HCT116 (cell line): Measurements from ENCODE around the gene FAM210B.

Experiments used
- ATF3 ChIP-seq: IDR thresholded peaks from 2 replicates; pipeline ENCODE4 v1.6.1; 2012
- CBX3 ChIP-seq: IDR thresholded peaks from 2 replicates; pipeline ENCODE4 v1.6.1; 2012; ENCODE audit warnings: low read depth
- CTCF ChIP-seq, 3 experiments: fragments of 200-600 bp in 1 of 3; sonication (generic) in 1 of 3; IDR thresholded peaks in 2 of 3; conservative IDR thresholded peaks in 1 of 3; 2 replicates each; pipeline ENCODE4 v1.5.1; 2012 to 2017; ENCODE audit warnings: low read depth in 2 of 3, low read length in 2 of 3, antibody characterized with exemption in 1 of 3, borderline replicate concordance in 1 of 3, control low read depth in 1 of 3, mild to moderate bottlenecking in 1 of 3, mixed read lengths in 1 of 3, mixed run types in 1 of 3, moderate library complexity in 1 of 3; ENCODE audit not compliant: insufficient read depth in 1 of 3
- ELF1 ChIP-seq: IDR thresholded peaks from 2 replicates; pipeline ENCODE4 v1.6.1; 2012; ENCODE audit warnings: low read depth, borderline replicate concordance
- EZH2 ChIP-seq: fragments of 200-600 bp; sonication (generic); IDR thresholded peaks from 2 replicates; pipeline ENCODE4 v1.6.1; 2017; ENCODE audit warnings: antibody characterized with exemption, mixed run types
- EZH2phosphoT487 ChIP-seq: fragments of 200-600 bp; IDR thresholded peaks from 2 replicates; pipeline ENCODE4 v1.6.1; 2018; ENCODE audit warnings: antibody characterized with exemption, borderline replicate concordance
- JUND ChIP-seq: IDR thresholded peaks from 2 replicates; pipeline ENCODE4 v1.6.1; 2012
- POLR2A ChIP-seq: IDR thresholded peaks from 2 replicates; pipeline ENCODE4 v1.7.0; 2011; ENCODE audit warnings: borderline replicate concordance; ENCODE audit not compliant: insufficient read depth, insufficient read length; ENCODE audit errors: extremely low read depth
- POLR2AphosphoS5 ChIP-seq: IDR thresholded peaks from 2 replicates; pipeline ENCODE4 v1.6.1; 2011; ENCODE audit warnings: mild to moderate bottlenecking, low read depth, low read length, moderate library complexity
- RAD21 ChIP-seq: IDR thresholded peaks from 2 replicates; pipeline ENCODE4 v1.6.1; 2012; ENCODE audit warnings: low read depth, mild to moderate bottlenecking
- REST ChIP-seq: IDR thresholded peaks from 2 replicates; pipeline ENCODE4 v1.6.1; 2012; ENCODE audit warnings: low read depth
- TCF7L2 ChIP-seq: IDR thresholded peaks from 2 replicates; pipeline ENCODE4 v1.7.0; 2011; ENCODE audit warnings: borderline replicate concordance, inconsistent platforms; ENCODE audit not compliant: insufficient read depth, insufficient read length; ENCODE audit errors: extremely low read depth
- YY1 ChIP-seq: IDR thresholded peaks from 2 replicates; pipeline ENCODE4 v1.6.1; 2011; ENCODE audit warnings: low read length, low read depth, moderate library complexity, mild to moderate bottlenecking; ENCODE audit not compliant: insufficient replicate concordance; ENCODE audit errors: extremely low read depth
- ZBTB33 ChIP-seq: IDR thresholded peaks from 2 replicates; pipeline ENCODE4 v1.6.1; 2011; ENCODE audit warnings: mild to moderate bottlenecking, low read length, moderate library complexity; ENCODE audit not compliant: insufficient replicate concordance; ENCODE audit errors: extremely low read depth

GRCh38 chr20:56391037-56391436, 32.3 kb downstream of the FAM210B start:
- TF ChIP-seq RAD21, result no peak
- TF ChIP-seq CTCF (IDR thresholded peaks at IDR 0.05 in 2 of 3, conservative IDR thresholded peaks at IDR 0.05 in 1 of 3; ENCODE audit: borderline replicate concordance in 1 of 3, insufficient read depth in 1 of 3, low read depth in 2 of 3, low read length in 2 of 3), result no peak
- TF ChIP-seq EZH2phosphoT487, result no peak
- no peak for TF ChIP-seq EZH2
- no peak for TF ChIP-seq JUND
- TF ChIP-seq POLR2A, result no peak
- TF ChIP-seq POLR2AphosphoS5, result no peak
- TF ChIP-seq YY1, result no peak
- TF ChIP-seq ELF1, result no peak
- TF ChIP-seq CBX3, result no peak
- no peak for TF ChIP-seq REST
- TF ChIP-seq TCF7L2, result no peak
- TF ChIP-seq ZBTB33, result no peak
- no peak for TF ChIP-seq ATF3
